GM21360 (cell line): ENCODE measurements around the gene NHP2.

Experiments
- ATAC-seq: cut with Tn5 transposase; IDR thresholded peaks from one replicate; pipeline ENCODE4 v1.9.1; 2021; ENCODE audit warnings: mild to moderate bottlenecking, moderate library complexity; ENCODE audit not compliant: unreplicated experiment

Gene NHP2

GRCh38 chr5:178116143-178116885 is 37.4 kb downstream of the NHP2 start:
- peak; percentile 27 for ATAC-seq

DNA sequence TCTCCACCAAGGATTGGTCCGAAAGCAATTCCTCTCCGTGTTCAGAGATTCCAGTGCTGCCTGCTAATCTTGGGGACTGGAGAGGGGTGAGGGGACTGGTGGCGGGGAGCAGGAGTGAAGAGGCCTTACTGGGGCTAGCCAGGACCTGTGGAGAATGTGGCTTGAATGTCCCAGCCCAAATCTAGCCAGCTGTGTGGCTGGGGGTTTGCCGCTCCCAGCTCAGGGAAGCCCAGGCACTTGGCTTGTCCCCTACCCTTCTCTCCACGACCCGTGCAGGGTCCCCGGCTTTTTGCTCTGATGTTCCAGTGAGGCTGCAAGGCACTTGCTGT is 37.9 kb downstream of the NHP2 start:
- ATAC-seq = no peak

DNA sequence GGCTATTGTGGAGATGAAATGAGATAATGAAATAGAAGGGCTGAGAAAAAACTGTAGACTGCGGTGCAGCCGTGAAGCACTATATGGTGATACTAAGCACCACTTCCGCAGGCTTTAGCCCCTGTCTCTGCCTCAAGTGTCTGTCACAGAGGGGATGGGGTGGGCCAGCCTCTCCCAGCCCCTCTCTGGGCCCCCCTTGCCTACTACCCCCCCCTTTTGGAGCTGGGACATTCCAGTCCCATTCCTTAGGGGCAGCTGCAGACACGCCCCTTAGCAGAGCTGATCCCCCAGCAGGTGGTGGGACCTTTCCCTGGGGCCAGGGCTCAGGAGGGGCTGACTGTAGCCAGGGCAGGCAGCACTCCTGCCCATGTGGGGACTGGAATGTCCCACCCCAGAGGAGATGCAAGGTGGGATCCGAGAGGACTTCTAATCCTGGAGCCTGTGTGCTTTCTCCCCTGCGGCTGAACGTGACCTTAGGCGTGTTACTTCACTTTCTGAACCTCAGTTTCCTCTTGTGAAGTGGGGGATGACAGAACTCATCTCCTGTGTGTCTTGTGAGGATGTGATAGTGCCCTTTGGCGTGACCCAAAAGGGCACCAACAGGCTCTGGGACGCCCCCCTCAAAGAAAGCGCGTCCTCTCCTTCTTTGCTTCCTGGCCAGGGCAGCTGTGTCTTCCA is 38.4 kb downstream of the NHP2 start:
- no peak for ATAC-seq

DNA sequence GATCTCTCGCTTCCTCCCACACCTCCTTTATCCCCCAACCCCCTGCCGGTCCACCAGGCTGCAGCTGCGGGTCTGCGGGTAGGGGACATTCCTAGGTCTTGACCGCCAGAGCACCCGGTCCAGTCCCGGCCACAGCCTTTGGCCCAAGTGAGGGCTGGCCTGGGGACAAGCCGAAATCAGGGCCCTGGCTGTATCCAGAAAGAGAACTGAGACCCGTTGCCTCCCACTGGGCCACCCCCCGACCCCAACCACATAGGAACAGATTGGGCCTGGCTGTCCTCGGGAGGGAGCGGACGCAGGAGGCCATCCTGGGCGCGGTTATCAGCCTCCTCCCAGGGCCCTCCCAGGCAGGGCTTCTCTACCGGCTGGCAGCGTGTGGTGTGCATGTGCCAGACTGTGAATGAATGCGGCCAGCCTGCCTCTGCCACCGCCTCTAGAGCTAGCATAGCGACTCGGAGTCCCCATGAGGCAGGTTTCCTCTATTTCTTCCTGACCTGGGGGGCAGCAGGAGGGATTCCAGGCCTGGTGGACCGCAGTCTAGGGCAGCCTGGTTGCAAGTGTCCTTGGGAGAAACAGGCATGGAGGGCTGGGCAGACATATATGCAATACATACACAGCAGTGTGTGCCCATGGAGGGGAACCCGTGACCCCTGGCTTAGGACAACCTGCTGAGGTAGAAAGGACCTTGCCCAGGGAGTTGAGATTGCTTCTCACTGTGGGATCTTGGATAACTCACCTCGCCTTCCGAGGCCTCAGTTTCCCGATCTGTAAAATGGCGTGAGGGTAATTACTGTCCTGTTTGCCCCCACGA is 39.2 kb downstream of the NHP2 start:
- ATAC-seq = no peak

DNA sequence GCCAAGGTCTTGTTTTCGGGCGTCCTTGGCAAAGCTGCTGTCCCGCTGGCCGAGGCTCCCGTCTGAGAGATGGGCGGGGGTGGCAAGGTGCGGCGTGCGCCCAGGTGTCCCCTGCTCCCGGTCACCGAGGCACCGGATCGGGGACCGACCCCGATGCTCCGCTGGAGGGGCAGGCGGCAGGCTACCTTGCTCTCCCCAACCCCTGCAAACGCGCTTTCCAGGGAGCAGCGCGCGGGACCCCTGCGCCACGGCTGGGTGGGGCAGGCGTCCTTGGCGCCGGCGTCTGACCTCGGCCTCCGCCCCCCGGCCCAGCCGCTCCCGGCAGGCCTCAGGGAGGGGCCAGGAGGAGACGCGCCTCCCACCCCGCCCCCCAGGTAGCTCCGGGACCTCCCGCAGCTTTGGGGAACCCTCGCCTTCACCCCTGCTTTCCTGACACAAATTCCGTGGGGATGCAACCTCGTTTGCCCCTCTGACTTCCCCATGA is 39.8 kb downstream of the NHP2 start:
- ATAC-seq = peak; percentile 15

DNA sequence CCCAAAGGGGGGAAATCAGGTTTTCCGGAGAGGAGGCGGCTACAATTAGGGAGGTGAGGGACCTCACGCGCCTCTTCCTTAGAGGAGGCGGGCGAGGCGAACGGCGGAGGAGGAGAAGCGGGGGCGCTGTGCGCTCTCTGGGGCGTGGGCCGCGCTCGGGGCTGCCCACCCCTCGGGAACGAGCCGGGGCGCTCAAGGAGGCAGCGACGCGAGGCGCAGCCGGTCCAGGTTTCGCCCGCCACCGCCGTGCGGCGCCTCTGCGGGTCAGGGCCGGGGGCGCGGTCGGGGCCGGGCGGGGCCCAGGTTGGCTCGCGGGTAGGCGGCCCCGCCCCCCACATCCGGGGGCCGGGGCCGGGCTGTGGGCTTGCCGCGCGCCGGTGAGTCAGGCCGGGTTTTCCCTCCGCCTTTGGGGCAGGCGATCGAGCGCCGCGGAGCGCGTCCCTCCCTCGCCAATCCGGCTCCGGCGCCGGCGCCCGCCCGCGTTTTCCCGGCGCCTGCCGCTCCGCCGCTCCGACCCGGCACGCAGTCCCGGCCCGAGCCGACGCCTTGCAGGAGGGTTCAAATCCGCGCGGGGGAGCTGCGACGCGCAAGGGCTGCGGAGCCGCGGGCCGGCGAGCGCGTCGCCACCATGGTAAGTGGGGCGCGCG is 40.4 kb downstream of the NHP2 start, which contains the start of gene N4BP3:
Gene N4BP3 (plus strand): TSS at position 392 of the 647 bp plus-strand sequence. CDS start 6,052 bp downstream, outside the sequence.
- ATAC-seq = peak; percentile 62

DNA sequence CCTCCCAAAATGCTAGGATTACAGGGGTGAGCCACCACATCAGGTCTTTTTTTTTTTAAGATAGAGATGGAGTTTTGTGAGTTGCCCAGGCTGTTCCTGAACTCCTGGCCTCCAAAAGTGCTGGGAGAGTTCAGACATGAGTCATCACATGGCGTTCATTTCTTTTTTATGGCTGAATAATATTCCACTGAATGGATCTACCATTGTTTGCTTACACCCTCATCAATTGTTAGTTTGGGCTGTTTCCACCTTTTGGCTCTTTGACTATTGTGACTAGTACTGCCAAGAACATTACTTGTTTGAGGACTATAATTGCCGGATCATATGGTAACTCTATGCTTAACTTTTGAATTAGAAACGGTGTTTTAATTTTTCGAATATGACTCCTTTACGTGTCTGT is 41.1 kb downstream of the NHP2 start:
- no peak for ATAC-seq

GRCh38 chr5:178111925-178112324 is 41.8 kb downstream of the NHP2 start:
- ATAC-seq = no peak

DNA sequence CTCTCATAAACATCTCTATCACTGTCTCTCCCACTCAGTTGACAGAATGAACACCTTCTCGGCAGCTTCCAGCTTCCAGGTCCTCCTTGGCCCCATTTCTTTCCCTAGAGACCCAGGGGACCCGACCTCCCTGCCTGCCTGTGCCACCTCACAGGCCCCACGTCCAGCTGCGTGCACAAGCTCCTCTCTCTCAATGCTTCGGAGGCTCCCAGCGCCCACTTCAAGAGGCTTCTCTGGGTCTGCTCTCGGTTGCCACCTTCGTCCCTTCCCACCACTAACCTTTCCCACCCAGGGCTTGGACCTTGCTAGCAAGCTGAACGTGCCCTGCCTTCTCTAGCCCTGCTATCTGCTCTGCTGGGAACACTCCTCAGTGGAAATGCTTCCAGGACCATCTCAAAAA is 43.2 kb downstream of the NHP2 start:
- ATAC-seq = no peak

GRCh38 chr5:178108966-178109365 is 44.7 kb downstream of the NHP2 start:
- no peak for ATAC-seq

- no peak for ATAC-seq
Observed at GRCh38 chr5:178108446-178108845, 45.2 kb downstream of the NHP2 start.

- no peak for ATAC-seq
Observed at GRCh38 chr5:178107756-178108310, 45.9 kb downstream of the NHP2 start.

DNA sequence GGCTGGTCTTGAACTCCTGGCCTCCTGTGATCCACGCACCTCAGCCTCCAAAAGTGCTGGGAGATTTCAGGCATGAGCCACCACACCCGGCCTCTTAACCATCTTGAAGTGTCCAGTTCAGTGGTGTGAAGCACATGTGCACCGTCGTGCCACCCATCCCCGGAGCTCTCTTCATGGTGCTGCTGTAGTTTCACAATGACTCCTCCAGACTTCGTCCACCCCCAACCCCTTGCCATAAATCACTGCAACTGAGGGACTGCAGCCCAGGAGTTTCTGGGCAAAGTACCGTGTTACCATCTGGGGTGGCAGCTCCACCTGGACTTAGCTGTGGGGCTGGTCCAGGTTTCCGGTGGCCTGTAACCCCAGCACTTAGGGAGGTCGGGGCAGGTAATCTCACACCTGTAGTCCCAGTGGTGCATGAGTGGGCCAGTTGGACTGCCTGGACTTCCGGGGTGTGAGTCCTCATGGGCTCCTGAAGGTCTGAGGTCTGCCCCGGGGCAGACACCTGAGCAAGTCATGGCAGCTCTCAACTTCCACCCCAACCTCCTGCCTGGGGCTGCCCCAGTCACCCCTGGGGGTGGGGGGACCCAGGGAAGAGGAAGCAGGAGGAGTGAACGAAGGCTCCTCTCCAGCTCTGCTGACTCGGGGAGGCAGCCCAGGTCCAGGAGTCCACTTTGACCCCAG is 47.0 kb downstream of the NHP2 start:
- ATAC-seq = no peak

GRCh38 chr5:178106086-178106485 is 47.6 kb downstream of the NHP2 start:
- no peak for ATAC-seq

DNA sequence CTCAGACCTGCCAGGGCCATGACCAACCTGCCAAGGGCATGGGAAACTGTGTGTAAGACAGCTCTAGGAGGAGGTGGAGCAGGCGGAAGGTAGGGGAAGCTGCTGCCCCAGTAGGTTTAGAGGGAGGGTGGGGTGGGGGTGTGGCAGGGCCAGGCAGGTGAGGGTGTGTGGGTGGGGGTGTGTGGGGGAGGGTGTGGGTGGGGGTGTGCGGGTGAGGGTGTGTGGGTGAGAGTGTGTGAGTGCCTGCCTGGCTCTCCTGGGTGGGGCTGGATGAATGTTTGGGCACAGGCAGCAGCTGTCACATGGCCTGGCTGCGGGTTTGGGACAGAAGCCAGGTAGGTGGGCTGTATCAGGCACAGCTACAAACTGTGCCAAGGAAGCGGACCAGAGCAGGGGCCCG is 49.2 kb downstream of the NHP2 start:
- ATAC-seq = no peak

DNA sequence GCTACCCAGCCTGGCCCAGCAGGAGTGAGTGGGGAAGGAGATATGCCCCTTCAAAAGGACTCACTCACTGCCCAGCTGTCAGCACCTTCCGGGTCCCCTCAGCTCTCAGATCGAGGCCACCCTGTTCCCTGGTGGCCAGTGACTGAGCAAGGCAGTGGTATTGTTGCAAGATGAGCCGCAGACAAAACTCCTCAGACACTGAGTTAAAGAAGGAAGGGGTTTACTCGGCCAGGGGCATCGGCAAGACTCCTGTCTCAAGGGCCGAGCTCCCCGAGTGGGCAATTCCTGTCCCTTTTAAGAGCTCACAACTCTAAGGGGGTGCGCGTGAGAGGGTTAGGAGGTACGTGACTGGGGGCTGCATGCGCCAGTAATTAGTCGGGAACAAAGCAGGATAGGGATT is 50.1 kb downstream of the NHP2 start:
- no peak for ATAC-seq
